T-helper 22 cell (primary cell): Measurements from ENCODE around the gene ZNF532.

Experiments used
- DNase-seq: peaks from one replicate; pipeline ENCODE4 v3.0.0-alpha.2; 2020; ENCODE audit warnings: low read depth

ZNF532 gene

GRCh38 chr18:58867281-58867961 is 2.7 kb downstream of the ZNF532 start:
- DNase-seq = no peak

DNA sequence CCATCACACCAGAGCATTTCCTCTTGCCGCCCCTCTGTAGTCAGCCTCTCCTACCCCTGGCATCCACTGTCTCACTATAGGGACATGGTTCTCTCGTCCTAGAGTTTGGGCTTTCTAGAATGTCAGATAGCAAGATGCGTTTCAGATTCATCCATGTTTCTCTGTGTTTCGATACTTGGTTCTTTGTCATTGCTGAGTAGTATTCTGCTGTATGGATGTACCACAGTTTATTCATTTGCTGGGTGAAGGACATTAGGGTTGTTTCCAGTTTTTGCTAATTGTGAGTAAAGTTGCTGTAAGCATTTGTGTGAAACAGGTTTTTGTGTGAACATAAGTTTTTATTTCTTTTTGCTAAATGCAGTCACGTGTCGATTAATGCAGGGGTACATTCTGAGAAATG is 3.8 kb downstream of the ZNF532 start:
- DNase-seq = no peak

- DNase-seq = no peak
Measured at GRCh38 chr18:58870130-58870529, 5.5 kb downstream of the ZNF532 start.

DNA sequence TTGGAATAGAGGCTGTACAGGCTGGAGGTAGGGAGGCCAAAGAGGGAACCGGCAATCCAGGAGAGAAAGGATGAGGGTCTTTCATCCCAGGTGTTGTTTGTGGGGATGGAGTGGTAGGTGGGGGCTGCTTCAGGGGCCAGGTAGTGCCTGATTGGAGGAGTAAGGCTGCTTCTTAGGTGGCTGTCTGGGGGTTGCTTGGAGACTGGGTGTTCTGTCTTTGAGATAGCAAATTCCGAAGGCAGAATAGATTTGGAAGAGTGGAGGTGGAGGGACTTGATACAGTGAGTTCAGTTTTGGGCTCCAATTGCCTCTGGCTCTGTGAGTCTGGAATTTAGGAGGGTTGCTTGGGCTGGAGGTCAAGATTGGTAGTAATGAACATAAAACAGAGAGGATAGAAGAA is 5.9 kb downstream of the ZNF532 start:
- DNase-seq = no peak

DNA sequence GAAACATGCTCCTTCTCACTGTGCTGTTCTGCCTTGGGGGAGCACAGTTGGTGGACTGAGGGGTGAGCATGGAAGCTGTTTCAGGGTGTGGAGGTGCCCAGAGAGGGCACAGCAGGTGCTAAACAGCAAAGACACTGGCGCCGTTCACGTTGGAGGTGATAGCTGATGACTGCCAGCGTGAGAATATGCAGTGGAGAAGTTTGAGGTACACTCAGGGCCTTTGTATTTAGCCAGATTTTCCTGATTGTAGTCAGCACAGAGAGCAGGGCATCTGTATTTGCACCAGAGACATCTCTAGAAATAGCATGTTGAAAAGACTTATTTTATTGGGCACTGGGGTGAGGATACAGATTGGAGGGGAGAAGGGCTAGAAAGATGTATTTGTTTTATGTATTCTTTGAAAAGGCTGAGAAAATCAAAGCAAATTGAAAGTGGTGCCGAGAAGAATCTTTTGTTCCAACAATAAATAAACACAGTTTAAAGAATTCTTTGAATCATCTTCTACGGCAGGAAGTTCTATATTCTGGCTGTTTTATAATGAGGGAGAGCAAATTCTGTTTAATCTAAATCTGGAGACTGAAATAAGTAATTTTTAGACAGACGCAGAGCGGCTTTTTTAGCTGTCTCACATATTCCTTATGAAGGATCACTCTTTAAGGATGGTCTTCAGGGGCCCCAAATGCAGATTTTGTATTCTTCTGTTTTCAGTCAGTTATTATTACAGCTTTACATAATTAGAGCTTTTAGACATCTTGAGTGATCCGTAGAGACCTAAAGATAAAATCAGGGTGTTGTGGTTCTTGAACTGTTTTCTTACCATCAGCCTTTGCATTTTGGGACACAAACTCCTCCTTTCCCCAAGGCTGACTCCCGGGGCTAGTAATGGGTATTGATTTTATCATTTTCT is 7.1 kb downstream of the ZNF532 start:
- DNase-seq = no peak

DNA sequence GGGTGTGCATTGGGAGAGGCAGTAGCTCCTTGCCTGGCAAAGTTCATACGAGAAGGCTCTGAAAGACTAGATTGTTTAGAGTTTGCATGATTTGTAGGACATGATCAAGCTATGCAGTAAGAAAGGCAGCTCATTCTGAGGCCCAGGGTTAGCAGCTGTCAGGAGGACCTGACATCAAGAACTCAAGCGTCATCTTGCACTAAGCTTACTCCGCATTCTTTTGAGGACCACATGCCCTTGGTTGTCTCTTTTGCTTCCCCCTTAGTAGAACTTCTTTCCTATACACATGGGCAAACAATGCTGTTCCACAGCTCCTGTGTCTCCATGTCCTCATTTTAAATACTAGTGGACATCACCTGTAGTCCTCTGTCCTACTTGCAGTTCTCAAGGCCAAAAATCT is 14.0 kb downstream of the ZNF532 start:
- DNase-seq = no peak

DNA sequence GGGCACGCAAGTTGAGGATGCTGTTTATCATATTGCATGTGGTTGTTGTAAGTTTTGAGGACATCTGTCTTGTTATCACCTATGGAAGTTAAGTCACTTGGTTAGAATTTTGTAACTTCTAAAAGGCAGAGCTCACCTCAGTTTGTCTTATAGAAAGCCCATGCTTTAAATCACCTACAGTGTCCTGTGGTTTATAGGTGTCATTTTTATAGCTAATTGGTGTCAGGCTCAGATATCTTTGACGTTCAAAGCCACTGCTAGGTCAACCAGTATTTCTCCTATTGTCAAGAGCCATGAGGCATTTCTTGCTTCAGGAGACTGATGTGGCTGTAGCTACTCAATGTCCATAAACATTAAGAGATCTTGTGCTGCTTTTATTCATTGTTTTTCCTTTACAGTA is 16.8 kb downstream of the ZNF532 start:
- DNase-seq = no peak

- no peak for DNase-seq
Measured at GRCh38 chr18:58882044-58882443, 17.4 kb downstream of the ZNF532 start.

- DNase-seq = no peak
Measured at GRCh38 chr18:58882686-58883085, 18.0 kb downstream of the ZNF532 start.

- no peak for DNase-seq
Measured at GRCh38 chr18:58884680-58885079, 20.0 kb downstream of the ZNF532 start.

- no peak for DNase-seq
Measured at GRCh38 chr18:58886431-58886830, 21.8 kb downstream of the ZNF532 start.

GRCh38 chr18:58886864-58887612 is 22.4 kb downstream of the ZNF532 start:
- no peak for DNase-seq

- no peak for DNase-seq
Measured at GRCh38 chr18:58887613-58887963, 22.9 kb downstream of the ZNF532 start.

DNA sequence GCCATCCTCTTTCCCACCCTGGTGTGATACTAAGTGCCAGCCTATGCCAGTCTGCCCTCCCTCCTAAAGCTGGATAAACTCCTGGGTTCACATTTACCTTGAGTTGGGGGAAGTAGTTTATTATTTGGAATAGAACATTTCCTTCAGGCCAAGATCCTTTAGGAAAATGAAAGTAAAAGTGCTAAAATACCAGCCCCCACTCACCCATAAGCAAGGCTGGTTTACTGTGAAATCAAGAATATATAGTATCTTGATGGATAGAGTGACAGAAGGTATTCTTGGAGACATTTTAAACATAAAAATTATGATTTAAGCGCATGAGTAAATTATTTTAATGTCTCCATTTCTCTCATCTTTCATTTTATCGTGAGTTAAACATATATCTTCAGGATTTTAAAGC is 27.1 kb downstream of the ZNF532 start:
- no peak for DNase-seq

DNA sequence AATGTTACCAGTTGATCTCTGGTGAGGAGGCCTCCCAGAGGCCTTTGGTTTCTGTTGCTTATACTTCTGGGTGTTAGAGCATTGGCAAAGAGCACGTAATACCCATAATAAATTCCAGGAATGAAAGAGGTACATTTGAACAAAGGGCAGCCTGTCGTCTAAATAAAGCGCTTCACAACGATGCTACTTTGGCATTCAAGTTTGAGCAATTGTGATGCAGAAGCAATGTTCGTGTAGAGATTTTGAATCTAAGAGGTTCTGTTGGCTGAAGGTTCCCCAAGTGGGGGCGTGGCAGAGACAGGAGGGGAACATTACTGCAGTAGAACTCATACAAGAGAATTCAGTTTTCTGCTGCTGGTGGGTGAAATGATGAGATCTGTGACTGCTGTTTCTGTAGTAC is 27.8 kb downstream of the ZNF532 start:
- DNase-seq = no peak

- DNase-seq = no peak
Measured at GRCh38 chr18:58893388-58894099, 28.9 kb downstream of the ZNF532 start.

DNA sequence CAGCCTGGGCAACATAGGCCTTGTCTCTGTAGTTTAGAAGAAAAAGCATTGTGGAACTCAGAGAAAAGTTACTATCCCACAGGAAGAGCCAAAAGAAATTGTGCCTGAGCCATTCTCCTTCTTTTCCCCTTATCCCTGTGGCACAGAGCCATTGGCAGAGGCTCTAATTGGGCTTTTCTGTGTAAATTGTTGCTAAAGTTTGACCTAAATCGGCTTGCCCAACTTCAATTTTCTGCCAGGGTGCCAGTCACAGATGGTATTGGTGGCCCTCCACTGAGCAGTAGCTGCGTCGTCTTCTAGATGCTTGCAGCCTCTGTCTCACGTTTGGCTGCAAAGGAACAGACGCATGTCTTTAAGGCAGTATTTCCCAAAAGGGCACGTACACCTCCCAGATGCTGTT is 30.3 kb downstream of the ZNF532 start:
- DNase-seq = no peak

DNA sequence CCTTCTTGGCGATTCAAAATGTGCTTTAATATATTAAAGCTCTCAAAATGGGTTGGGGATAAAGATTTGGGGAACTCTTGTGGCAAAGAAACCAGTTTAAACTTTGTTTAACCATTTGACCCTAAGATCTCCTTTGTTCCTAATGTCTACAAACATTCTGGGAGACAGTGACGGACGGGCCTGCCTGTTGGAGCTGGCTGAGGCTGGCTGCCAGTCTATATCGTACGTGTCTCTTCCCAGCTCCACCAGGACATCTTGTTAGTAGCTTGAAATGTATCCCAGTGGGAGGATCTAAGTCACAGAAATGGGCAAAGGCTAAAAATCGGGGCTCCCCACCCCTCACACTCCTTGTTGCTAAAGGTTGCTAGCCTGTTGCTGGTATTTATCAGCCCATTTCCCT is 30.7 kb downstream of the ZNF532 start:
- no peak for DNase-seq

GRCh38 chr18:58896268-58896667 is 31.6 kb downstream of the ZNF532 start:
- DNase-seq = no peak

GRCh38 chr18:58896734-58897508 is 32.2 kb downstream of the ZNF532 start:
- no peak for DNase-seq

- no peak for DNase-seq
Measured at GRCh38 chr18:58898010-58898799, 33.5 kb downstream of the ZNF532 start.
